Tibial nerve (tissue), 4 donors: ENCODE measurements around the gene IGHMBP2. TPM values are rescaled to one million over a fixed set of nuclear protein-coding genes. Genes with fewer than 3 reads are reported as not detected.

Source experiments
- DNase-seq, 2 donors: peaks; one replicate each; pipeline ENCODE4 v3.0.0-alpha.2; 2019; ENCODE audit warnings: low spot score in 2 of 2
- H3K27ac ChIP-seq, 4 donors: fragments of 200-600 bp; sonication (generic) in 3 of 4; one replicate each; pipeline ENCODE4 v1.5.1; 2017 to 2019; ENCODE audit warnings: mild to moderate bottlenecking in 1 of 4
- H3K27me3 ChIP-seq, 2 donors: fragments of 200-600 bp; sonication (generic) in 1 of 2; one replicate each; pipeline versions ENCODE4 v1.5.1 to v1.6.0; 2017 to 2019
- H3K36me3 ChIP-seq, 3 donors: fragments of 200-600 bp; sonication (generic); one replicate each; pipeline ENCODE4 v1.5.1; 2018 to 2019
- H3K4me1 ChIP-seq, 4 donors: fragments of 200-600 bp; sonication (generic) in 3 of 4; one replicate each; pipeline ENCODE4 v1.5.1; 2017 to 2019
- H3K4me3 ChIP-seq, 4 donors: fragments of 200-600 bp; sonication (generic) in 3 of 4; one replicate each; pipeline ENCODE4 v1.5.1; 2017 to 2019; ENCODE audit warnings: mild to moderate bottlenecking in 1 of 4, moderate library complexity in 1 of 4
- H3K9me3 ChIP-seq, 4 donors: fragments of 200-600 bp; sonication (generic) in 3 of 4; one replicate each; pipeline ENCODE4 v1.5.1; 2017 to 2019
- CTCF ChIP-seq, 5 experiments: fragments of 200-600 bp in 3 of 5; fragments of 450-650 bp in 2 of 5; sonication (generic) in 3 of 5; IDR thresholded peaks; one replicate each; pipeline ENCODE4 v1.5.1; 2016 to 2019; ENCODE audit warnings: antibody characterized with exemption in 5 of 5, mild to moderate bottlenecking in 3 of 5, moderate library complexity in 2 of 5
- EP300 ChIP-seq, 2 donors: sonication (generic); formaldehyde crosslinking; IDR thresholded peaks; one replicate each; pipeline ENCODE4 v1.6.1; 2017; ENCODE audit warnings: antibody characterized with exemption in 2 of 2, mild to moderate bottlenecking in 1 of 2
- POLR2A ChIP-seq, 2 donors: fragments of 450-650 bp; IDR thresholded peaks; one replicate each; pipeline ENCODE4 v1.6.1; 2017; ENCODE audit warnings: antibody characterized with exemption in 2 of 2, mild to moderate bottlenecking in 2 of 2, moderate library complexity in 2 of 2
- WGBS, 2 donors: methylation state at CpG; one replicate each; pipeline ENCODE4 v1.1.5; 2018; 5-methylcytosine and 5-hydroxymethylcytosine counted together
- total RNA-seq, 4 donors: library from RNA; depleted of rRNA; stranded (reverse); fragments of >200 nt; gene quantifications; one replicate each; pipeline ENCODE4 v1.1.0, GENCODE V29; 2016

The IGHMBP2 gene
- total RNA-seq, 4 donors from 2014 or later = 12.9 to 29.4 (median 22.3) TPM

GRCh38 chr11:68925611-68926010 is 21.9 kb downstream of the IGHMBP2 start:
- Histone ChIP-seq H3K27ac (no peak overlapping the region), H3K27me3 (no peaks in the 10 kb centered on the region), H3K36me3 (peaks cover 2 to 99% (median 22%) of the 10 kb centered on the region in 3 donors), H3K4me1 (peaks cover 0 to 12% (median 0%) of the 10 kb centered on the region in 4 donors), H3K4me3 (no peak overlapping the region), H3K9me3 (peaks cover 0 to 30% (median 11%) of the 10 kb centered on the region in 4 donors)
- WGBS, 2 donors = 95 to 96% methylated on average over 3 of the region's 3 CpGs
- no peak for DNase-seq
- no peak for TF ChIP-seq POLR2A (IDR thresholded peaks at IDR 0.05)
- TF ChIP-seq EP300 (IDR thresholded peaks at IDR 0.05) = no peak
- no peak for TF ChIP-seq CTCF (IDR thresholded peaks at IDR 0.05)

- no peak overlapping the region for H3K27ac ChIP-seq
These were observed 23.8 kb downstream of the IGHMBP2 start for GRCh38 chr11:68927280-68928135.

GRCh38 chr11:68928136-68928880 is 24.6 kb downstream of the IGHMBP2 start:
- H3K36me3 ChIP-seq = peaks cover 2 to 99% (median 29%) of the 10 kb centered on the region in 3 donors
- no peaks in the 10 kb centered on the region for H3K27me3 ChIP-seq
- no peak for DNase-seq
- H3K4me3 ChIP-seq = no peak overlapping the region
- no peak for TF ChIP-seq POLR2A (IDR thresholded peaks at IDR 0.05)
- peak in 1 of 2 donors; percentile 36 for TF ChIP-seq EP300 (IDR thresholded peaks at IDR 0.05)
- H3K9me3 ChIP-seq = peaks cover 0 to 29% (median 11%) of the 10 kb centered on the region in 4 donors
- H3K27ac ChIP-seq = no peak overlapping the region
- H3K4me1 ChIP-seq = peaks cover 0 to 12% (median 0%) of the 10 kb centered on the region in 4 donors
- 72 to 84% methylated on average over 6 of the region's 6 CpGs for WGBS, 2 donors

More at GRCh38 chr11:68927280-68928135, 23.8 kb downstream of the IGHMBP2 start:
- 76 to 80% methylated on average over 12 of the region's 12 CpGs for WGBS, 2 donors
- TF ChIP-seq CTCF (IDR thresholded peaks at IDR 0.05) = no peak
- no peak for TF ChIP-seq POLR2A (IDR thresholded peaks at IDR 0.05)
- TF ChIP-seq EP300 (IDR thresholded peaks at IDR 0.05) = no peak
- Histone ChIP-seq H3K9me3 (peaks cover 0 to 30% (median 11%) of the 10 kb centered on the region in 4 donors), H3K36me3 (peaks cover 2 to 99% (median 29%) of the 10 kb centered on the region in 3 donors), H3K4me1 (peaks cover 0 to 12% (median 0%) of the 10 kb centered on the region in 4 donors), H3K4me3 (no peak overlapping the region), H3K27me3 (no peaks in the 10 kb centered on the region)
- DNase-seq = no peak

- TF ChIP-seq EP300 (IDR thresholded peaks at IDR 0.05) (no peak), CTCF (IDR thresholded peaks at IDR 0.05) (no peak), POLR2A (IDR thresholded peaks at IDR 0.05) (no peak)
- H3K27me3 ChIP-seq = no peaks in the 10 kb centered on the region
- peaks cover under 1 to 99% (median 33%) of the 10 kb centered on the region in 3 donors for H3K36me3 ChIP-seq
- peaks cover 0 to 12% (median 0%) of the 10 kb centered on the region in 4 donors for H3K4me1 ChIP-seq
- no peak overlapping the region for H3K27ac ChIP-seq
- WGBS, 2 donors = 95 to 96% methylated on average over 20 of the region's 20 CpGs
- H3K4me3 ChIP-seq = no peak overlapping the region
- peaks cover 0 to 24% (median 11%) of the 10 kb centered on the region in 4 donors for H3K9me3 ChIP-seq
- no peak for DNase-seq
These were observed 25.4 kb downstream of the IGHMBP2 start for GRCh38 chr11:68929135-68929534.

GRCh38 chr11:68929706-68930570 is 26.2 kb downstream of the IGHMBP2 start:
- H3K4me3 ChIP-seq = no peak overlapping the region
- no peak overlapping the region for H3K27ac ChIP-seq
- TF ChIP-seq CTCF (IDR thresholded peaks at IDR 0.05) (no peak), POLR2A (IDR thresholded peaks at IDR 0.05) (no peak), EP300 (IDR thresholded peaks at IDR 0.05) (no peak)
- H3K27me3 ChIP-seq = no peaks in the 10 kb centered on the region
- H3K4me1 ChIP-seq = peaks cover 0 to 12% (median 0%) of the 10 kb centered on the region in 4 donors
- no peak for DNase-seq
- H3K9me3 ChIP-seq = peaks cover 0 to 16% (median 11%) of the 10 kb centered on the region in 4 donors
- 88 to 89% methylated on average over 17 of the region's 20 CpGs for WGBS, 2 donors
- peaks cover 0 to 99% (median 31%) of the 10 kb centered on the region in 3 donors for H3K36me3 ChIP-seq
